Measurements from ENCODE around the gene GALNT3. TPM values are rescaled to one million over a fixed set of nuclear protein-coding genes. Genes with fewer than 3 reads are reported as not detected.

The GALNT3 gene
- total RNA-seq, 4 donors from 2014 or later, result 0.20 to 1.7 (median 0.56) TPM; not detected in 1

DNA sequence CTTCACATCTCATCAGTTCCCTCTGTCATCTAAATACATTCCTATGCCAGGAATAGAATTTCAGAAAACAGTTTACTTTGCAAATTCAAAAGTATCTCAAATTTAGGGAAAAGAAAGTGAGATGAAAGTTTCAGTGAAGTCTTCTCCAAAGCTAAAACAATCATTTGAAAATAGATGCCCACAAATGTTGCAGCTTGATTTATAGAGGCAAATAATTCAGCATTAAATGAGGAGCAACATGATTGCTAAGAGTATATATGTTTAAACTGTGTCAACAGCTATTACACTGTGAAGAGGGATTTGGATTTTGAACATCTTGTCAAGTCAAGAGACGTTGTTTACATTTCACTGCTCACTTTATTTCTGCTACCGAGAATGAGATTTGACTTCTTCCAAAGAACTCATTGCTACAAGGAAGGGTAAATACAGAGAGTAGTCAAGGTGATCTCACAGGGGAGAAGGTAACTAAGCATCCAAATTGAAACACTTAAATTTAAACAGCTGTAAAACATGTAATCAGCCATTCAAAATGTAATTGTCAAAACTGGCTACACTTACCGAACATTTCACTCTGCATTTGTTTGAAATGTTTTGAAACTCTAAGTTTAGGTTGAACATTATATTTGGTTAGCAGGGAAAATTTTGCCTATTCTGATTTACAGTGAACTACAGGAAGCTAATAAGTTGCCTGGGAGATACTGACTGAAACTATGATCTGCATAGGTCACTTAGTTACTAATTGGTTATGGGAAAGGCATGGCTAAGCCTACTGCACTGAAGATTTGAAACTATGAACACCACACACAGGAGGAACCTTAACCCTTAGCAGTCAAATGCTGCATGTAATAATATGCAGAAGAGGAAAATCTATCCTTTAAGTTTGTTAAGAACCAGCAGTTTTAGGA lies 33.2 kb upstream of the GALNT3 start:
- no peak overlapping the region for H3K4me3 ChIP-seq
- no peak for TF ChIP-seq POLR2A (IDR thresholded peaks at IDR 0.05)
- H3K9me3 ChIP-seq, result no peaks in the 10 kb centered on the region
- no peaks in the 10 kb centered on the region for H3K4me1 ChIP-seq
- ATAC-seq (no peak), DNase-seq (no peak)
- no peak overlapping the region for H3K27ac ChIP-seq
- no peaks in the 10 kb centered on the region for H3K27me3 ChIP-seq
- intact Hi-C loops (cut with DNase I; ENCODE audit: low total_unique reads), result no loop called here
- no peaks in the 10 kb centered on the region for H3K36me3 ChIP-seq
- in situ Hi-C loops (cut with MboI; ENCODE audit: low sequenced_read_pairs in 4 of 4), result no loop called here

DNA sequence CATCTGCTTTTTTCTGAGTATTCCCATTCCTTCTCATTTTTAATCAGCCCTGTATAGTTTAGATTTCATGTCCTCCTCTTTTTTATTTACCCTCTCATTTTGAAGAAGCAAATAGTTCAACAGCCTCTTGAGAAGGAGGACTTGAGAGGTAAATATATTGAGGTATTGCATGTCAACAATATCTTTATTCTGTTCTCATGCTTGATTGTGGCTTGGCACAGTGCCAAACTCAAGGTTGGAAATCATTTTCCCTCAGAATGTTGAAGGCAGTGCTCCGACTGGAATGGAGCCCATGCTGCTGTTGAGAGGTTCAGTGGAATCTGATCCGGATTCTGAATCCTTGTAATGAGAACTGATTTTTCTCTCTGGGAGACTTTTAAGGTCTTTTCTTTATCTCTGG lies 31.0 kb upstream of the GALNT3 start:
- TF ChIP-seq, protein P1, sequence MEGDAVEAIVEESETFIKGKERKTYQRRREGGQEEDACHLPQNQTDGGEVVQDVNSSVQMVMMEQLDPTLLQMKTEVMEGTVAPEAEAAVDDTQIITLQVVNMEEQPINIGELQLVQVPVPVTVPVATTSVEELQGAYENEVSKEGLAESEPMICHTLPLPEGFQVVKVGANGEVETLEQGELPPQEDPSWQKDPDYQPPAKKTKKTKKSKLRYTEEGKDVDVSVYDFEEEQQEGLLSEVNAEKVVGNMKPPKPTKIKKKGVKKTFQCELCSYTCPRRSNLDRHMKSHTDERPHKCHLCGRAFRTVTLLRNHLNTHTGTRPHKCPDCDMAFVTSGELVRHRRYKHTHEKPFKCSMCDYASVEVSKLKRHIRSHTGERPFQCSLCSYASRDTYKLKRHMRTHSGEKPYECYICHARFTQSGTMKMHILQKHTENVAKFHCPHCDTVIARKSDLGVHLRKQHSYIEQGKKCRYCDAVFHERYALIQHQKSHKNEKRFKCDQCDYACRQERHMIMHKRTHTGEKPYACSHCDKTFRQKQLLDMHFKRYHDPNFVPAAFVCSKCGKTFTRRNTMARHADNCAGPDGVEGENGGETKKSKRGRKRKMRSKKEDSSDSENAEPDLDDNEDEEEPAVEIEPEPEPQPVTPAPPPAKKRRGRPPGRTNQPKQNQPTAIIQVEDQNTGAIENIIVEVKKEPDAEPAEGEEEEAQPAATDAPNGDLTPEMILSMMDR (IDR thresholded peaks at IDR 0.05 in 4 of 5, conservative IDR thresholded peaks at IDR 0.05 in 1 of 5), result no peak
- no peak for TF ChIP-seq POLR2A (IDR thresholded peaks at IDR 0.05)
- no peaks in the 10 kb centered on the region for H3K27me3 ChIP-seq
- H3K9me3 ChIP-seq, result no peaks in the 10 kb centered on the region
- ATAC-seq (no peak), DNase-seq (no peak)
- H3K27ac ChIP-seq, result no peak overlapping the region
- H3K4me3 ChIP-seq, result no peak overlapping the region
- intact Hi-C loops (cut with DNase I; ENCODE audit: low total_unique reads) (no loop called here), in situ Hi-C loops (cut with MboI; ENCODE audit: low sequenced_read_pairs in 4 of 4) (no loop called here)
- H3K4me1 ChIP-seq, result no peaks in the 10 kb centered on the region
- H3K36me3 ChIP-seq, result no peaks in the 10 kb centered on the region

DNA sequence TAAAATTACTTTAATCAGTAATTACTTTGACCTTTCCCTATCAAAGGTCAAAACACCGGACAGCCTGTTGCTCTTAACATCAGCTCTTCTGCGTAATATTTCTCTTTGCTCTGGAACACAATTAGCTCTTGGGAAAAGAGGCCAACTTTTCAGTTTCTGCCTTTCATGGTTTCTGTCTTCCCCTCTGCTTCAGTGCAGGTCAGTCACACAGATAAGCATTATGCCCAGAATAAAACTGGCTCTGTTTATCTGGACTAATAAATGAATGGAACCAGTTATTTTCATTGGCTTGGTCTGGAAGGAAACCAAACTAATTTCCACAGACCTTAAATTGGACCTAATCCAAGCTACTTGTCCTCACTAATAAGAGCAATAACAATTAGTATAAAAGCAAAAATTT lies 26.2 kb upstream of the GALNT3 start:
- intact Hi-C loops (cut with DNase I; ENCODE audit: low total_unique reads) (no loop called here), in situ Hi-C loops (cut with MboI; ENCODE audit: low sequenced_read_pairs in 4 of 4) (no loop called here)
- Histone ChIP-seq H3K27me3 (no peaks in the 10 kb centered on the region), H3K4me1 (no peaks in the 10 kb centered on the region), H3K27ac (no peak overlapping the region), H3K36me3 (no peaks in the 10 kb centered on the region), H3K9me3 (no peaks in the 10 kb centered on the region), H3K4me3 (no peak overlapping the region)
- ATAC-seq, result no peak
- TF ChIP-seq POLR2A (IDR thresholded peaks at IDR 0.05), result no peak
- TF ChIP-seq, protein P1 (IDR thresholded peaks at IDR 0.05 in 4 of 5, conservative IDR thresholded peaks at IDR 0.05 in 1 of 5), result no peak
- DNase-seq, result no peak

DNA sequence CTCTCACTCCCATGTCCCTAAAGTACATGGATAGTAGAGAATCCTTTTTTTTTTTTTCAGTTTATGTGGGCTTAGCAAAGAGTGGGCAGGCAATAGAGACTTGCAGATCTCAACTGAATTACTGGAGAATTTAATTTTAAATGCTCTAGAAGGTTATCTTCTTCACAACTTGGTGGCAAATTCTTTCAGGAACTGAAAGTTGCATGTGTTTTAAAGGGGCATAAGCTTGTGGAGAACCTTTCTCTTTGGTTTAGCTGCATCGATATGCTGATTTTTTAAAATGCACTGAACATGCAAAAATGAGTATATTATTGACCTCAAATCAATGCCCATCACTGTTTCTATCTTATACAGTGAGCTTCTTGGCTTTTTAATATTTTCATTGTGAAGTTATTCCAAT lies 24.9 kb upstream of the GALNT3 start:
- H3K27me3 ChIP-seq, result no peaks in the 10 kb centered on the region
- H3K4me3 ChIP-seq, result no peak overlapping the region
- no peaks in the 10 kb centered on the region for H3K4me1 ChIP-seq
- no peak for ATAC-seq
- intact Hi-C loops (cut with DNase I; ENCODE audit: low total_unique reads), result no loop called here
- no peak for DNase-seq
- H3K27ac ChIP-seq, result no peak overlapping the region
- TF ChIP-seq, protein P1 (IDR thresholded peaks at IDR 0.05 in 4 of 5, conservative IDR thresholded peaks at IDR 0.05 in 1 of 5), result no peak
- no peak for TF ChIP-seq POLR2A (IDR thresholded peaks at IDR 0.05)
- no peaks in the 10 kb centered on the region for H3K36me3 ChIP-seq
- no peaks in the 10 kb centered on the region for H3K9me3 ChIP-seq
- in situ Hi-C loops (cut with MboI; ENCODE audit: low sequenced_read_pairs in 4 of 4), result no loop called here

DNA sequence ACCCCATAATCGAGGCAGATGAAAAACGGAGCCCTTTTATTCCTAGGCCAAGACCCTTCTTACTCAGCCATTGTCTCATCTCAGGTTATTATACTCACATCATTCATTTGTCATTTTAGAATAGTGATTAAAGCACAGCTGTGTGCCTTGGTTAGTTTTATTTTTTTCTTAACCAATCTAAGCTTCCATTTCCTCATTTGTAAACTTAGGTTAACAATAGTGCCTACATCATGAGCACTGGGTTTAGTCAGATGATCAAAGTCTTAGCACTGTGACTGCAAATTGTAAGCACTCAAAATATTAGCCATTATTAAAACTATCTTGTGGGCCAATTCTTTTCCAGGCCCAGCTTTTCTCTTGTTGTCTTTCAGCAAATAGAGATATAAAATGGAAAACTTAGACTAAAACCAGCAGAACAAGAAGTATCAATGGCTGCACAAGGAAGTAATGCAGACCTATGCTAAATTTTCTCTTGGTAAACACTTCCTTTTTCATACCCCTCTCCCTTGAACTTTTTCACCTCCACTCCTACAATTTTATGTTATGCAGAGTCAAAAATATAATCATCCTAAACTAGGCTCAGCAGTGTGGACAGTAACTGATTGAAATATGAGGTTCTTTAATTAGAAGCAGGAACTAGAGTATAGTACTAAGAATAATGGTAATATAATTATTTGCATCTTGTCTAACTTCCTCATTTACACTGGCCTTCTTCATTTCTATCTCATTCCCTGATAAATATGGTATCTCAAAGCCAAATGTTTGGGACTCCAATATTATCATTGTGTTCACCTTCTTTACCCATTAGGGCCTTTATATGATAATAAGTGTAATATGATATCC lies 21.5 kb upstream of the GALNT3 start:
- ATAC-seq, result no peak
- no peak for DNase-seq
- H3K27ac ChIP-seq, result no peak overlapping the region
- H3K4me3 ChIP-seq, result no peak overlapping the region
- intact Hi-C loops (cut with DNase I; ENCODE audit: low total_unique reads) (no loop called here), in situ Hi-C loops (cut with MboI; ENCODE audit: low sequenced_read_pairs in 4 of 4) (no loop called here)
- H3K27me3 ChIP-seq, result no peaks in the 10 kb centered on the region
- H3K36me3 ChIP-seq, result no peaks in the 10 kb centered on the region
- H3K9me3 ChIP-seq, result no peaks in the 10 kb centered on the region
- no peaks in the 10 kb centered on the region for H3K4me1 ChIP-seq
- TF ChIP-seq POLR2A (IDR thresholded peaks at IDR 0.05), result no peak
- TF ChIP-seq, protein P1 (IDR thresholded peaks at IDR 0.05 in 4 of 5, conservative IDR thresholded peaks at IDR 0.05 in 1 of 5), result no peak
